Cardiac fibroblast (primary cell): ENCODE data around the gene EXOSC10.
"Not testable (repeated sequence)": the region's sequence is repeated elsewhere in the genome, so short reads cannot be mapped to it uniquely, and the experiment has no call there.

Experiments
- DNase-seq, 2 donors: peaks; one replicate each; pipeline versions ENCODE4 v3.0.0 to v3.0.0-alpha.2; 2010; ENCODE audit warnings: low read depth in 2 of 2
- H3K4me3 ChIP-seq, 2 donors: replicated peaks in 1 of 2; 1 replicate in 1 of 2; 2 replicates in 1 of 2; pipeline ENCODE4 v1.5.1; 2011; ENCODE audit warnings: low read depth in 2 of 2, low read length in 2 of 2, mild to moderate bottlenecking in 2 of 2, moderate library complexity in 1 of 2
- CTCF ChIP-seq: IDR thresholded peaks from one replicate; pipeline ENCODE4 v1.5.1; 2011; ENCODE audit warnings: low read depth, mild to moderate bottlenecking, low read length, inconsistent platforms

The EXOSC10 gene

GRCh38 chr1:11052839-11053757 is 46.6 kb downstream of the EXOSC10 start:
- no peak overlapping the region for H3K4me3 ChIP-seq
- no peak for TF ChIP-seq CTCF
- no peak for DNase-seq

GRCh38 chr1:11051781-11052511 is 47.7 kb downstream of the EXOSC10 start:
- DNase-seq, result no peak
- no peak for TF ChIP-seq CTCF
- no peak overlapping the region for H3K4me3 ChIP-seq

GRCh38 chr1:11051121-11051520 is 48.5 kb downstream of the EXOSC10 start:
- not testable (repeated sequence) for H3K4me3 ChIP-seq, DNase-seq

GRCh38 chr1:11046625-11047365 is 52.9 kb downstream of the EXOSC10 start, which contains the start of gene MASP2:
TSS of gene MASP2 (minus strand) at chr1:11047239. CDS start at chr1:11047207, 32 bp downstream.
- TF ChIP-seq CTCF, result no peak
- no peak for DNase-seq
- no peak within 1 kb of the TSS for H3K4me3 ChIP-seq

- no peak for TF ChIP-seq CTCF
- DNase-seq, result no peak
These were observed 53.5 kb downstream of the EXOSC10 start for GRCh38 chr1:11046270-11046566.

GRCh38 chr1:11045428-11046269 is 54.0 kb downstream of the EXOSC10 start:
- no peak for TF ChIP-seq CTCF
- H3K4me3 ChIP-seq, result no peak overlapping the region
- DNase-seq, result no peak

More at GRCh38 chr1:11046270-11046566, 53.5 kb downstream of the EXOSC10 start:
- H3K4me3 ChIP-seq, result no peak overlapping the region
